HepG2 (cell line): ENCODE data around the gene GINS2. TPM values are rescaled to one million over a fixed set of nuclear protein-coding genes. Genes with fewer than 3 reads are reported as not detected.

Experiments used
- ATAC-seq: fragments of 200-7000 bp; cut with Tn5 transposase; 3 replicates; pipeline ENCODE4 v1.9.1; 2020; ENCODE audit warnings: mild to moderate bottlenecking, moderate library complexity
- BruUV-seq: library from RNA; stranded (reverse); fragments of 400-500 nt; replicated peaks from 2 replicates; lab custom pipeline; 2021; lab: Mats Ljungman, UMichigan
- CTCF ChIA-PET: fragments of 300-600 bp; formaldehyde crosslinking; extraction: SDS; loops from one replicate; lab custom pipeline; 2021; ENCODE audit warnings: low total read pairs, inconsistent platforms, low intra/inter-chr PET ratio; lab: Yijun Ruan, JAX
- POLR2A ChIA-PET: fragments of 350-600 bp; sonication (Branson Sonifier 250); formaldehyde crosslinking; loops from one replicate; lab custom pipeline; 2020; ENCODE audit warnings: antibody characterized with exemption, inconsistent platforms; lab: Yijun Ruan, JAX
- DNase-seq: peaks from one replicate; pipeline ENCODE4 v3.0.0-alpha.2; 2015; ENCODE audit warnings: low spot score
- FAIRE-seq: peaks from 3 replicates; lab custom pipeline; 2011; peaks lifted over from hg19 to GRCh38; lab: Jason Lieb, UNC
- H2AFZ ChIP-seq: one replicate; pipeline ENCODE4 v1.6.1; 2011; ENCODE audit warnings: low read length, inconsistent platforms
- H3K27ac ChIP-seq: fragments of 300-600 bp; 3 replicates; pipeline ENCODE4 v1.8.0; 2011; ENCODE audit warnings: mixed run types, mild to moderate bottlenecking, mixed read lengths, low read length, inconsistent platforms; ENCODE audit not compliant: insufficient read depth; ENCODE audit errors: extremely low read length
- H3K27me3 ChIP-seq, 2 experiments: fragments of 200-600 bp in 1 of 2; 2 replicates in 1 of 2; 3 replicates in 1 of 2; pipeline versions ENCODE4 v1.6.0 to v1.8.0; 2011; ENCODE audit warnings: low read length in 2 of 2, mild to moderate bottlenecking in 2 of 2, moderate library complexity in 2 of 2, inconsistent platforms in 1 of 2; ENCODE audit not compliant: insufficient read depth in 2 of 2, control insufficient read depth in 1 of 2
- H3K36me3 ChIP-seq, 2 experiments: fragments of 200-600 bp in 1 of 2; replicated peaks in 1 of 2; 2 replicates in 1 of 2; 3 replicates in 1 of 2; pipeline versions ENCODE4 v1.5.1 to v1.8.0; 2011; ENCODE audit warnings: low read length in 2 of 2, inconsistent platforms in 1 of 2; ENCODE audit not compliant: insufficient read depth in 2 of 2, control insufficient read depth in 1 of 2
- H3K4me1 ChIP-seq: 2 replicates; pipeline ENCODE4 v1.5.1; 2012; ENCODE audit warnings: low read length, inconsistent platforms; ENCODE audit not compliant: insufficient read depth
- H3K4me2 ChIP-seq: 2 replicates; pipeline ENCODE4 v1.6.0; 2011; ENCODE audit warnings: low read depth, low read length, inconsistent platforms
- H3K4me3 ChIP-seq, 3 experiments: fragments of 200-600 bp in 1 of 3; sonication (generic), shearing (Covaris generic) in 1 of 3; replicated peaks in 1 of 3; 2 replicates each; pipeline ENCODE4 v1.5.1; 2011 to 2016; ENCODE audit warnings: low read length in 3 of 3, inconsistent platforms in 2 of 3, low read depth in 2 of 3, mild to moderate bottlenecking in 2 of 3, control low read depth in 1 of 3, mixed read lengths in 1 of 3; ENCODE audit not compliant: insufficient read depth in 1 of 3
- H3K79me2 ChIP-seq: one replicate; pipeline ENCODE4 v1.6.1; 2011; ENCODE audit warnings: low read length, inconsistent platforms; ENCODE audit not compliant: insufficient read depth
- H3K9ac ChIP-seq: 2 replicates; pipeline ENCODE4 v1.6.0; 2011; ENCODE audit warnings: mild to moderate bottlenecking, low read depth, low read length, inconsistent platforms; ENCODE audit not compliant: insufficient read depth
- H3K9me3 ChIP-seq: 2 replicates; pipeline ENCODE4 v1.5.1; 2012; ENCODE audit warnings: mild to moderate bottlenecking, low read length
- H4K20me1 ChIP-seq: 2 replicates; pipeline ENCODE4 v1.6.0; 2011; ENCODE audit warnings: inconsistent platforms, mild to moderate bottlenecking, low read length, moderate library complexity; ENCODE audit not compliant: insufficient read depth
- AKAP8 ChIP-seq: sonication (generic); formaldehyde crosslinking; IDR thresholded peaks from 2 replicates; pipeline ENCODE4 v1.5.1; 2020; ENCODE audit warnings: mild to moderate bottlenecking, missing genetic modification reagents
- ATF7 ChIP-seq, 2 experiments: fragments of 450-650 bp in 1 of 2; sonication (generic) in 1 of 2; formaldehyde crosslinking in 1 of 2; IDR thresholded peaks; 2 replicates each; pipeline versions ENCODE4 v1.4.0 to v1.6.1; 2016 to 2020; ENCODE audit warnings: antibody characterized with exemption in 1 of 2, mild to moderate bottlenecking in 1 of 2, missing genetic modification reagents in 1 of 2
- CREB1 ChIP-seq, 2 experiments: fragments of 450-650 bp in 1 of 2; IDR thresholded peaks; 2 replicates each; pipeline ENCODE4 v1.6.1; 2016 to 2017; ENCODE audit warnings: control low read depth in 1 of 2, mild to moderate bottlenecking in 1 of 2, missing compliant biosample characterization in 1 of 2, missing genetic modification characterization in 1 of 2
- MAFF ChIP-seq: IDR thresholded peaks from 2 replicates; pipeline ENCODE4 v1.6.1; 2011; ENCODE audit warnings: low read depth, low read length, improper control_type of control experiment
- NRL ChIP-seq: sonication (generic); formaldehyde crosslinking; IDR thresholded peaks from 2 replicates; pipeline ENCODE4 v1.5.0; 2020; ENCODE audit warnings: missing genetic modification reagents, mild to moderate bottlenecking, moderate library complexity, borderline replicate concordance
- PRPF4 ChIP-seq: fragments of 200-400 bp; formaldehyde crosslinking; IDR thresholded peaks from 2 replicates; pipeline ENCODE4 v1.6.1; 2016; ENCODE audit warnings: low read length, low read depth; ENCODE audit not compliant: poor library complexity, severe bottlenecking
- TBL1XR1 ChIP-seq: fragments of 150-350 bp; IDR thresholded peaks from 2 replicates; pipeline ENCODE4 v1.6.1; 2014; ENCODE audit warnings: borderline replicate concordance, low read length; ENCODE audit not compliant: partially characterized antibody
- TEAD3 ChIP-seq: optimal IDR thresholded peaks from 2 replicates; pipeline ENCODE3; 2016; ENCODE audit warnings: borderline replicate concordance
- TOPORS ChIP-seq: sonication (generic); formaldehyde crosslinking; IDR thresholded peaks from 2 replicates; pipeline ENCODE4 v1.8.0; 2023; ENCODE audit warnings: mild to moderate bottlenecking, missing genetic modification reagents
- ZMYM2 ChIP-seq: sonication (generic); formaldehyde crosslinking; IDR thresholded peaks from 2 replicates; pipeline ENCODE4 v1.8.0; 2022; ENCODE audit warnings: mild to moderate bottlenecking, missing genetic modification reagents
- ZNF660 ChIP-seq: sonication (generic); formaldehyde crosslinking; IDR thresholded peaks from 2 replicates; pipeline ENCODE4 v1.5.1; 2020; ENCODE audit warnings: mild to moderate bottlenecking, low read depth, missing genetic modification reagents, borderline replicate concordance
- ZNF678 ChIP-seq: sonication (generic); formaldehyde crosslinking; IDR thresholded peaks from 2 replicates; pipeline ENCODE4 v1.4.0; 2020; ENCODE audit warnings: mild to moderate bottlenecking, missing genetic modification reagents
- WGBS: methylation state at CpG from one replicate; pipeline ENCODE4 v1.1.6; 2017; ENCODE audit warnings: low lambda C conversion rate; 5-methylcytosine and 5-hydroxymethylcytosine counted together
- in situ Hi-C: cut with HindIII; loops from 2 replicates; pipeline ENCODE4 v1.10.0; 2017; ENCODE audit warnings: low pct_unique_long_range_greater_than_20kb; ENCODE audit not compliant: extremely low pct_ligation_motif_present
- intact Hi-C: fragments of 100-400 bp; cut with micrococcal nuclease; formaldehyde crosslinking; loops from one replicate; pipeline ENCODE4 v1.10.0; 2022; ENCODE audit not compliant: unreplicated experiment
- polyA plus RNA-seq, 8 experiments: library from polyadenylated mRNA; depleted of rRNA in 3 of 8; stranded (reverse) in 7 of 8; unstranded in 1 of 8; fragments of >200 nt; fragmentation: Illumina TruSeq in 4 of 8; extraction: Trizol in 4 of 8; gene quantifications; 2 replicates each; pipeline versions ENCODE4 v1.2.1 to v1.2.3, GENCODE V29; 2011 to 2016; ENCODE audit warnings: low read depth in 4 of 8, missing spikeins in 1 of 8, mixed read lengths in 1 of 8; ENCODE audit not compliant: insufficient read depth in 1 of 8
- total RNA-seq, 5 experiments: library from RNA; depleted of rRNA; stranded (reverse); fragments of >200 nt; fragmentation: Illumina TruSeq; extraction: Trizol; gene quantifications; 2 replicates each; pipeline ENCODE4 v1.2.3, GENCODE V29; 2016; ENCODE audit warnings: low read depth in 1 of 5
- TF ChIP-seq, protein P1 (sequence below): conservative IDR thresholded peaks from 2 replicates; pipeline ENCODE4 v1.6.1; 2018; ENCODE audit warnings: missing genetic modification reagents
- TF ChIP-seq, protein P2 (sequence below): sonication (generic); formaldehyde crosslinking; IDR thresholded peaks from 2 replicates; pipeline ENCODE4 v1.4.0; 2020; ENCODE audit warnings: missing genetic modification reagents
- TF ChIP-seq, protein P3 (sequence below): sonication (generic); formaldehyde crosslinking; IDR thresholded peaks from 2 replicates; pipeline ENCODE4 v1.4.0; 2020; ENCODE audit warnings: missing genetic modification reagents
- TF ChIP-seq, protein P4 (sequence below): sonication (generic); formaldehyde crosslinking; IDR thresholded peaks from 2 replicates; pipeline ENCODE4 v1.8.0; 2022; ENCODE audit warnings: missing genetic modification reagents, mild to moderate bottlenecking, borderline replicate concordance

The GINS2 gene
- total and polyA plus RNA-seq, 2 of the 13 experiments (the other 11 are each of a cell fraction or from before 2014, with no cell fraction given): 10.6 to 48.3 TPM

DNA sequence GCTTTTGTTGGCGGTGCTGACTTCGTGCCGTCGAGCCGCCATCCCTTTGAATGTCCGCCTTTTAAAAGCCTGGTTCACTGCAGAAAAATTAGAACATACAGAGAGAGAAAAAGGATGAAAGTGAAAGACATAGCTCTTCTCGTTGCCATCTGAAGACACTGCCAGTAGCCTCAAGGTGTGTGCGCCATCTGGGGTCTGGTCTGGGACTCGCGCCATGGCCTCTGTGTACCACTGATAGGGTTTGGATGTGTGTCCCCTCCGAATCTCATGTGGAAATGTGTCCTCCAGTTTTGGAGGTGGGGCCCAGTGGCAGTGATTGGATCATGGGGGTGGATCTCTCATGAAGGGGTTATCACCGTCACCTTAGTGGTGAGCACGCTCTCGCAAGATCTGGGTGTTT lies 60.1 kb downstream of the GINS2 start:
- no peak for FAIRE-seq
- Histone ChIP-seq H3K27ac (no peak overlapping the region), H3K4me3 (no peak overlapping the region), H3K36me3 (peaks cover 19 to 37% of the 10 kb centered on the region in 2 experiments; a peak in 4 of 5 replicates), H3K79me2 (peaks cover 94% of the 10 kb centered on the region), H3K27me3 (no peaks in the 10 kb centered on the region), H2AFZ (no peak overlapping the region), H3K9me3 (peaks cover 12% of the 10 kb centered on the region), H3K4me2 (no peak overlapping the region), H3K4me1 (peaks cover 9% of the 10 kb centered on the region; the same call in 1 of the 2 replicates), H3K9ac (no peak overlapping the region), H4K20me1 (peaks cover 97% of the 10 kb centered on the region; the same call in 1 of the 2 replicates)
- TF ChIP-seq TOPORS (CRISPR knock-in tag): no peak
- TF ChIP-seq TEAD3 (CRISPR knock-in tag): peak; percentile 7
- no peak for TF ChIP-seq ZMYM2 (CRISPR knock-in tag)
- TF ChIP-seq NRL (CRISPR knock-in tag): no peak
- TF ChIP-seq, protein P1, sequence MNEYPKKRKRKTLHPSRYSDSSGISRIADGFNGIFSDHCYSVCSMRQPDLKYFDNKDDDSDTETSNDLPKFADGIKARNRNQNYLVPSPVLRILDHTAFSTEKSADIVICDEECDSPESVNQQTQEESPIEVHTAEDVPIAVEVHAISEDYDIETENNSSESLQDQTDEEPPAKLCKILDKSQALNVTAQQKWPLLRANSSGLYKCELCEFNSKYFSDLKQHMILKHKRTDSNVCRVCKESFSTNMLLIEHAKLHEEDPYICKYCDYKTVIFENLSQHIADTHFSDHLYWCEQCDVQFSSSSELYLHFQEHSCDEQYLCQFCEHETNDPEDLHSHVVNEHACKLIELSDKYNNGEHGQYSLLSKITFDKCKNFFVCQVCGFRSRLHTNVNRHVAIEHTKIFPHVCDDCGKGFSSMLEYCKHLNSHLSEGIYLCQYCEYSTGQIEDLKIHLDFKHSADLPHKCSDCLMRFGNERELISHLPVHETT (CRISPR knock-in tag): no peak
- no peak for TF ChIP-seq MAFF
- no peak for TF ChIP-seq PRPF4
- TF ChIP-seq, protein P2, sequence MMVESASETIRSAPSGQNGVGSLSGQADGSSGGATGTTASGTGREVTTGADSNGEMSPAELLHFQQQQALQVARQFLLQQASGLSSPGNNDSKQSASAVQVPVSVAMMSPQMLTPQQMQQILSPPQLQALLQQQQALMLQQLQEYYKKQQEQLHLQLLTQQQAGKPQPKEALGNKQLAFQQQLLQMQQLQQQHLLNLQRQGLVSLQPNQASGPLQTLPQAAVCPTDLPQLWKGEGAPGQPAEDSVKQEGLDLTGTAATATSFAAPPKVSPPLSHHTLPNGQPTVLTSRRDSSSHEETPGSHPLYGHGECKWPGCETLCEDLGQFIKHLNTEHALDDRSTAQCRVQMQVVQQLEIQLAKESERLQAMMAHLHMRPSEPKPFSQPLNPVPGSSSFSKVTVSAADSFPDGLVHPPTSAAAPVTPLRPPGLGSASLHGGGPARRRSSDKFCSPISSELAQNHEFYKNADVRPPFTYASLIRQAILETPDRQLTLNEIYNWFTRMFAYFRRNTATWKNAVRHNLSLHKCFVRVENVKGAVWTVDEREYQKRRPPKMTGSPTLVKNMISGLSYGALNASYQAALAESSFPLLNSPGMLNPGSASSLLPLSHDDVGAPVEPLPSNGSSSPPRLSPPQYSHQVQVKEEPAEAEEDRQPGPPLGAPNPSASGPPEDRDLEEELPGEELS (CRISPR knock-in tag): no peak
- TF ChIP-seq, protein P3, sequence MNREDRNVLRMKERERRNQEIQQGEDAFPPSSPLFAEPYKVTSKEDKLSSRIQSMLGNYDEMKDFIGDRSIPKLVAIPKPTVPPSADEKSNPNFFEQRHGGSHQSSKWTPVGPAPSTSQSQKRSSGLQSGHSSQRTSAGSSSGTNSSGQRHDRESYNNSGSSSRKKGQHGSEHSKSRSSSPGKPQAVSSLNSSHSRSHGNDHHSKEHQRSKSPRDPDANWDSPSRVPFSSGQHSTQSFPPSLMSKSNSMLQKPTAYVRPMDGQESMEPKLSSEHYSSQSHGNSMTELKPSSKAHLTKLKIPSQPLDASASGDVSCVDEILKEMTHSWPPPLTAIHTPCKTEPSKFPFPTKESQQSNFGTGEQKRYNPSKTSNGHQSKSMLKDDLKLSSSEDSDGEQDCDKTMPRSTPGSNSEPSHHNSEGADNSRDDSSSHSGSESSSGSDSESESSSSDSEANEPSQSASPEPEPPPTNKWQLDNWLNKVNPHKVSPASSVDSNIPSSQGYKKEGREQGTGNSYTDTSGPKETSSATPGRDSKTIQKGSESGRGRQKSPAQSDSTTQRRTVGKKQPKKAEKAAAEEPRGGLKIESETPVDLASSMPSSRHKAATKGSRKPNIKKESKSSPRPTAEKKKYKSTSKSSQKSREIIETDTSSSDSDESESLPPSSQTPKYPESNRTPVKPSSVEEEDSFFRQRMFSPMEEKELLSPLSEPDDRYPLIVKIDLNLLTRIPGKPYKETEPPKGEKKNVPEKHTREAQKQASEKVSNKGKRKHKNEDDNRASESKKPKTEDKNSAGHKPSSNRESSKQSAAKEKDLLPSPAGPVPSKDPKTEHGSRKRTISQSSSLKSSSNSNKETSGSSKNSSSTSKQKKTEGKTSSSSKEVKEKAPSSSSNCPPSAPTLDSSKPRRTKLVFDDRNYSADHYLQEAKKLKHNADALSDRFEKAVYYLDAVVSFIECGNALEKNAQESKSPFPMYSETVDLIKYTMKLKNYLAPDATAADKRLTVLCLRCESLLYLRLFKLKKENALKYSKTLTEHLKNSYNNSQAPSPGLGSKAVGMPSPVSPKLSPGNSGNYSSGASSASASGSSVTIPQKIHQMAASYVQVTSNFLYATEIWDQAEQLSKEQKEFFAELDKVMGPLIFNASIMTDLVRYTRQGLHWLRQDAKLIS (CRISPR knock-in tag): no peak
- no peak for TF ChIP-seq ZNF678 (CRISPR knock-in tag)
- no peak for TF ChIP-seq ZNF660 (CRISPR knock-in tag)
- TF ChIP-seq, protein P4, sequence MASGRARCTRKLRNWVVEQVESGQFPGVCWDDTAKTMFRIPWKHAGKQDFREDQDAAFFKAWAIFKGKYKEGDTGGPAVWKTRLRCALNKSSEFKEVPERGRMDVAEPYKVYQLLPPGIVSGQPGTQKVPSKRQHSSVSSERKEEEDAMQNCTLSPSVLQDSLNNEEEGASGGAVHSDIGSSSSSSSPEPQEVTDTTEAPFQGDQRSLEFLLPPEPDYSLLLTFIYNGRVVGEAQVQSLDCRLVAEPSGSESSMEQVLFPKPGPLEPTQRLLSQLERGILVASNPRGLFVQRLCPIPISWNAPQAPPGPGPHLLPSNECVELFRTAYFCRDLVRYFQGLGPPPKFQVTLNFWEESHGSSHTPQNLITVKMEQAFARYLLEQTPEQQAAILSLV (CRISPR knock-in tag): no peak
- no peak for TF ChIP-seq ATF7 (IDR thresholded peaks at IDR 0.05)
- TF ChIP-seq ATF7 (CRISPR knock-in tag; IDR thresholded peaks at IDR 0.05): no peak
- 0 out of 2 replicates have a peak, but pooled peaks have one; percentile 11 for TF ChIP-seq AKAP8 (CRISPR knock-in tag)
- TF ChIP-seq CREB1 (IDR thresholded peaks at IDR 0.05): no peak
- TF ChIP-seq CREB1 (CRISPR knock-in tag; IDR thresholded peaks at IDR 0.05): no peak
- no peak for TF ChIP-seq TBL1XR1
- ChIA-PET POLR2A (no interaction called here), CTCF (no interaction called here)
- in situ Hi-C loops: no loop called here
- BruUV-seq: no TSS peak
- DNase-seq: no peak
- WGBS: 97% methylated on average over 14 of the region's 14 CpGs
- ATAC-seq: no peak
- intact Hi-C loops: no loop called here
